ENCODE measurements around the gene CLEC16A.

CLEC16A gene

DNA sequence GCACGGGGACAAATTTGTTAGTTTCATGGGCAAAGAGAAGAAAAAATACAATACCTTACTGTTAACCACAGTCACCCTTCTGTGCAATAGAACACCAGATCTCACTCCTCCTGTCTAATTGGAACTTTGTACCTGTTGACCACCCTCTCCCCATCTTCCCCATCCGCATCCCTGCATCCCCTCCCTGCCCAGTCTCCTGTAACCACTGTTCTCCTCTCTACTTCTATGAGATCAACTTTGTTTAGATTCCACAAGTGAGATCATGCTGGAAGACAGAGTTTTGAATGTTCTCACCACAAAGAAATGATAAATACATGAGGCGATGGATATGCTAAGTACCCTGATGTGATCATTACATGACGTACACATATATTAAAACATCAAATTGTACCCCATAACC, 47.7 kb downstream of the CLEC16A start:
- H3K27ac ChIP-seq: no peak overlapping the region
- TF ChIP-seq, protein P1, sequence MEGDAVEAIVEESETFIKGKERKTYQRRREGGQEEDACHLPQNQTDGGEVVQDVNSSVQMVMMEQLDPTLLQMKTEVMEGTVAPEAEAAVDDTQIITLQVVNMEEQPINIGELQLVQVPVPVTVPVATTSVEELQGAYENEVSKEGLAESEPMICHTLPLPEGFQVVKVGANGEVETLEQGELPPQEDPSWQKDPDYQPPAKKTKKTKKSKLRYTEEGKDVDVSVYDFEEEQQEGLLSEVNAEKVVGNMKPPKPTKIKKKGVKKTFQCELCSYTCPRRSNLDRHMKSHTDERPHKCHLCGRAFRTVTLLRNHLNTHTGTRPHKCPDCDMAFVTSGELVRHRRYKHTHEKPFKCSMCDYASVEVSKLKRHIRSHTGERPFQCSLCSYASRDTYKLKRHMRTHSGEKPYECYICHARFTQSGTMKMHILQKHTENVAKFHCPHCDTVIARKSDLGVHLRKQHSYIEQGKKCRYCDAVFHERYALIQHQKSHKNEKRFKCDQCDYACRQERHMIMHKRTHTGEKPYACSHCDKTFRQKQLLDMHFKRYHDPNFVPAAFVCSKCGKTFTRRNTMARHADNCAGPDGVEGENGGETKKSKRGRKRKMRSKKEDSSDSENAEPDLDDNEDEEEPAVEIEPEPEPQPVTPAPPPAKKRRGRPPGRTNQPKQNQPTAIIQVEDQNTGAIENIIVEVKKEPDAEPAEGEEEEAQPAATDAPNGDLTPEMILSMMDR (conservative IDR thresholded peaks at IDR 0.05): no peak

DNA sequence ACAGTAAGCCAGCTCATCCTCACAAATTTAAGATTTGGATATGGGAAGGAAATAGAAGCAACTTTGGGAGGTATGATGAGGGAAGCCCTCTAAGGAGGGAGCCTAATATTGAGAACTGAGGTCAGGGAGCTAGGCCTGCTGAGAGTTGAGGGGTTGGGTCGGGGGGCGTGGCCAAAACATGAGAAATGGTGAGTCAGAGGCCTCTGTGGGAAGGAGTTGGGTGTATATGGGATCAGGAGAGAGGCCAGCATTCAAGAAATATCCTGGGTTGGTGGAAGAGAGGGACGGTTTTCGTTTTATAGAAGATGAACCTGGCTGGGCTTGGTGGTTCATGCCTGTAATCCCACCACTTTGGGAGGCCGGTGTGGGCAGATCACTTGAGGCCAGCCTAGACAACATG, 48.4 kb downstream of the CLEC16A start:
- TF ChIP-seq, protein P1 (conservative IDR thresholded peaks at IDR 0.05): no peak
- H3K27ac ChIP-seq: no peak overlapping the region

DNA sequence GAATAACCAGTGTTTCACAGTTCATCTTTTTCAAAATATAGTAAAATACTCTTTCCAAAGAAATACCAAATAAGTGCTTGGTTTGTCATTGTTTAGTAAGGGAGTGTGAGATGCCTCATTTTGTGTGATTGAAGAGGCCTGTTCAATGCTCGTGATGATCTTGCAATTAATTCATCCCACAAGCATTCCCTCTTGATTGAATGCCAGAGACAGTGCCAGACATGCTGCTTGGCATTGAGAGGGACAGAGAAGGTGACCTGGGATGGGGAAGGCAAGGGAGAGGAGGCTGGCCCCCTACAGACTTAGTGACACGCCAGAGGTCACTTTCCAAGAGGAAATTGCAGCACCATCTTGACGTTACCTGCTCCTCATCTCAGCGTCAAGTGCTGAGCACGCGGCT, 49.3 kb downstream of the CLEC16A start:
- TF ChIP-seq, protein P1 (conservative IDR thresholded peaks at IDR 0.05): no peak
- H3K27ac ChIP-seq: no peak overlapping the region

GRCh38 chr16:10994571-10994970, 50.2 kb downstream of the CLEC16A start:
- TF ChIP-seq, protein P1 (conservative IDR thresholded peaks at IDR 0.05): no peak
- no peak overlapping the region for H3K27ac ChIP-seq

- no peak overlapping the region for H3K27ac ChIP-seq
- TF ChIP-seq, protein P1 (conservative IDR thresholded peaks at IDR 0.05): no peak
Observed at GRCh38 chr16:10995565-10995964, 51.2 kb downstream of the CLEC16A start.

DNA sequence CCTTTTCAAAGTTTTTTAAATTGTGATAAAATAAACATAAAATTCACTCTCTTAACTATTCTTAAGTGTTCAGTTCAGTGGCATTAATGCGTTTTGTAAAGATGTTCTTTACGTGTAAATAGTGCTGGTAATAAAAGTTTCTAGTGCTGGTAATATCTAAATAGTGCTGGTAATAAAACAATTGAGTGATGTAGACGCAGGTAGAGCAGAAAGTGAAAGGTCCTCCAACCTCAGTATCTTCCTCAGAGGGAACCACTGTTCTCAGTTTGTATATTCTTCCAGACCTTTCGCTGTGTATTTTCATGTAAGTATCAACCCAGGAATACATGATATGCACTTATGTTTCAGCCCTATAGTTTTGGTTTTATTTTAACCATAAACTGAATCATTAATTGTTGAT, 53.1 kb downstream of the CLEC16A start:
- peak overlapping the region; percentile 42 for H3K27ac ChIP-seq
- TF ChIP-seq, protein P1 (conservative IDR thresholded peaks at IDR 0.05): no peak

- H3K27ac ChIP-seq: no peak overlapping the region
- TF ChIP-seq, protein P1 (conservative IDR thresholded peaks at IDR 0.05): no peak
Observed at GRCh38 chr16:10999300-10999699, 54.9 kb downstream of the CLEC16A start.

GRCh38 chr16:11001611-11002010, 57.2 kb downstream of the CLEC16A start:
- TF ChIP-seq, protein P1 (conservative IDR thresholded peaks at IDR 0.05): no peak
- H3K27ac ChIP-seq: no peak overlapping the region
